Panc1 (cell line): Measurements from ENCODE around the gene FCN1. TPM values are rescaled to one million over a fixed set of nuclear protein-coding genes. Genes with fewer than 3 reads are reported as not detected.

Experiments
- ATAC-seq: fragments of 200-7000 bp; cut with Tn5 transposase; 2 replicates; pipeline ENCODE4 v1.9.1; 2020; ENCODE audit warnings: mild to moderate bottlenecking, moderate library complexity
- BruUV-seq: library from RNA; stranded (reverse); fragments of 400-500 nt; replicated peaks from 2 replicates; lab custom pipeline; 2021; lab: Mats Ljungman, UMichigan
- CTCF ChIA-PET: fragments of 300-600 bp; sonication (Branson Sonifier 250); formaldehyde crosslinking; loops from one replicate; lab custom pipeline; 2022; ENCODE audit warnings: antibody characterized with exemption; lab: Charles Lee
- POLR2A ChIA-PET: fragments of 300-600 bp; sonication (Branson Sonifier 250); formaldehyde crosslinking; loops from one replicate; lab custom pipeline; 2022; ENCODE audit warnings: antibody characterized with exemption; lab: Charles Lee
- DNase-seq: peaks from one replicate; pipeline ENCODE4 v3.0.0-alpha.2; 2010; ENCODE audit warnings: low read depth, low spot score
- H3K27ac ChIP-seq: 2 replicates; pipeline ENCODE4 v1.5.1; 2011; ENCODE audit warnings: mild to moderate bottlenecking, low read length, inconsistent platforms
- H3K27me3 ChIP-seq: fragments of 200-500 bp; sonication (Bioruptor generic); 2 replicates; pipeline ENCODE4 v1.6.0; 2014; ENCODE audit warnings: low read length, inconsistent platforms; ENCODE audit not compliant: control insufficient read depth, insufficient read depth
- H3K36me3 ChIP-seq: fragments of 200-500 bp; sonication (Bioruptor generic); 2 replicates; pipeline ENCODE4 v1.5.1; 2014; ENCODE audit warnings: inconsistent platforms, mild to moderate bottlenecking, low read length, moderate library complexity; ENCODE audit not compliant: control insufficient read depth, insufficient read depth
- H3K4me1 ChIP-seq: 2 replicates; pipeline ENCODE4 v1.5.1; 2011; ENCODE audit warnings: inconsistent platforms, mild to moderate bottlenecking, low read length, moderate library complexity; ENCODE audit not compliant: control insufficient read depth, insufficient read depth
- H3K4me3 ChIP-seq, 2 experiments: 2 replicates each; pipeline ENCODE4 v1.5.1; 2011 to 2012; ENCODE audit warnings: low read depth in 2 of 2, low read length in 2 of 2, mild to moderate bottlenecking in 2 of 2, inconsistent platforms in 1 of 2, moderate library complexity in 1 of 2
- H3K9me3 ChIP-seq: fragments of 200-500 bp; sonication (Bioruptor generic); 2 replicates; pipeline ENCODE4 v1.5.1; 2014; ENCODE audit warnings: low read depth, mild to moderate bottlenecking, inconsistent platforms, low read length, moderate library complexity; ENCODE audit not compliant: control insufficient read depth, insufficient read depth
- CTCF ChIP-seq: fragments of 450-650 bp; IDR thresholded peaks from 2 replicates; pipeline ENCODE4 v1.5.1; 2017; ENCODE audit warnings: mild to moderate bottlenecking
- POLR2AphosphoS5 ChIP-seq: IDR thresholded peaks from 2 replicates; pipeline ENCODE4 v1.6.1; 2012; ENCODE audit warnings: mild to moderate bottlenecking, low read depth, low read length, moderate library complexity
- REST ChIP-seq, 2 experiments: IDR thresholded peaks; 2 replicates each; pipeline ENCODE4 v1.6.1; 2011 to 2012; ENCODE audit warnings: low read depth in 2 of 2, control low read depth in 1 of 2, low read length in 1 of 2, mild to moderate bottlenecking in 1 of 2, moderate library complexity in 1 of 2; ENCODE audit not compliant: insufficient read depth in 1 of 2
- SIN3A ChIP-seq: IDR thresholded peaks from 2 replicates; pipeline ENCODE4 v1.6.1; 2012; ENCODE audit warnings: low read depth, mild to moderate bottlenecking, low read length, moderate library complexity, borderline replicate concordance; ENCODE audit not compliant: insufficient read depth
- TCF7L2 ChIP-seq: IDR thresholded peaks from 2 replicates; pipeline ENCODE4 v1.6.1; 2011; ENCODE audit warnings: mild to moderate bottlenecking, low read depth, low read length, inconsistent platforms
- in situ Hi-C: cut with HindIII; loops from 2 replicates; pipeline ENCODE4 v1.10.0; 2016; ENCODE audit warnings: low sequenced_read_pairs, low pct_unique_long_range_greater_than_20kb
- intact Hi-C: fragments of 100-400 bp; cut with micrococcal nuclease; formaldehyde crosslinking; loops from one replicate; pipeline ENCODE4 v1.10.0; 2022; ENCODE audit not compliant: unreplicated experiment
- total RNA-seq: library from RNA; stranded (reverse); gene quantifications from one replicate; pipeline ENCODE4 v1.2.1, GENCODE V29; 2021; ENCODE audit not compliant: unreplicated experiment

The FCN1 gene
- total RNA-seq, 1 experiment from 2014 or later, result not detected

- H3K27ac ChIP-seq, result no peak overlapping the region
- DNase-seq (no peak), ATAC-seq (no peak)
- H3K4me1 ChIP-seq, result no peaks in the 10 kb centered on the region
- intact Hi-C loops (no loop called here), in situ Hi-C loops (no loop called here)
- H3K9me3 ChIP-seq, result no peaks in the 10 kb centered on the region
- TF ChIP-seq CTCF, result no peak
- no peak for TF ChIP-seq REST (IDR thresholded peaks at IDR 0.05; ENCODE audit: insufficient read depth in 1 of 2, low read depth in 2 of 2, low read length in 1 of 2)
- TF ChIP-seq SIN3A, result no peak
- no peak for TF ChIP-seq TCF7L2
- TF ChIP-seq POLR2AphosphoS5, result no peak
- ChIA-PET POLR2A (no interaction called here), CTCF (no interaction called here)
- H3K36me3 ChIP-seq, result no peaks in the 10 kb centered on the region
- BruUV-seq, result no TSS peak
- H3K27me3 ChIP-seq, result no peaks in the 10 kb centered on the region
- no peak overlapping the region for H3K4me3 ChIP-seq
These were observed 10.9 kb upstream of the FCN1 start for GRCh38 chr9:134928436-134929192.

- H3K27ac ChIP-seq, result no peak overlapping the region
These were observed 7.3 kb upstream of the FCN1 start for GRCh38 chr9:134925011-134925511.

More at GRCh38 chr9:134925011-134925511, 7.3 kb upstream of the FCN1 start:
- POLR2A ChIA-PET, result no interaction called here
- TF ChIP-seq CTCF (no peak), REST (IDR thresholded peaks at IDR 0.05; ENCODE audit: insufficient read depth in 1 of 2, low read depth in 2 of 2, low read length in 1 of 2) (no peak), TCF7L2 (no peak), SIN3A (no peak), POLR2AphosphoS5 (no peak)
- no peaks in the 10 kb centered on the region; the same call in 1 of the 2 replicates for H3K27me3 ChIP-seq
- BruUV-seq, result no TSS peak
- intact Hi-C loops, result no loop called here
- H3K4me1 ChIP-seq, result no peaks in the 10 kb centered on the region
- no peak overlapping the region for H3K4me3 ChIP-seq
- no peak for DNase-seq
- H3K9me3 ChIP-seq, result no peaks in the 10 kb centered on the region
- ATAC-seq, result no peak
- CTCF ChIA-PET, result no interaction called here
- in situ Hi-C loops, result no loop called here
- H3K36me3 ChIP-seq, result no peaks in the 10 kb centered on the region
